SK-N-SH treated with all-trans-retinoic acid at 6 μM for 48 hours (cell line): Measurements from ENCODE around the gene CDH22.

Experiments
- ATAC-seq: fragments of 200-7000 bp; cut with Tn5 transposase; 3 replicates; pipeline ENCODE4 v1.9.1; 2020; ENCODE audit warnings: mild to moderate bottlenecking, moderate library complexity
- ARNTL ChIP-seq: fragments of 450-650 bp; formaldehyde crosslinking; IDR thresholded peaks from 2 replicates; pipeline ENCODE4 v1.5.0; 2020; ENCODE audit warnings: low read depth, mild to moderate bottlenecking, moderate library complexity, borderline replicate concordance
- BACH2 ChIP-seq: fragments of 250-450 bp; sonication (Bioruptor Pico); IDR thresholded peaks from 2 replicates; pipeline ENCODE4 v1.9.0; 2021; ENCODE audit warnings: mild to moderate bottlenecking, borderline replicate concordance
- CSDC2 ChIP-seq: fragments of 250-450 bp; sonication (Bioruptor Pico); IDR thresholded peaks from 2 replicates; pipeline ENCODE4 v1.5.0; 2020; ENCODE audit warnings: mild to moderate bottlenecking, moderate library complexity
- ESRRG ChIP-seq: fragments of 250-450 bp; sonication (Bioruptor Pico); IDR thresholded peaks from 2 replicates; pipeline ENCODE4 v1.6.1; 2021; ENCODE audit warnings: mild to moderate bottlenecking
- GLIS3 ChIP-seq: fragments of 250-450 bp; sonication (Bioruptor Pico); IDR thresholded peaks from 2 replicates; pipeline ENCODE4 v1.5.0; 2020; ENCODE audit warnings: mild to moderate bottlenecking, moderate library complexity
- ISL1 ChIP-seq: fragments of 250-450 bp; sonication (Bioruptor Pico); IDR thresholded peaks from 2 replicates; pipeline ENCODE4 v2.1.2; 2022; ENCODE audit warnings: mild to moderate bottlenecking, moderate library complexity
- OSR1 ChIP-seq: fragments of 250-450 bp; sonication (Bioruptor Pico); IDR thresholded peaks from 2 replicates; pipeline ENCODE4 v1.8.0; 2022; ENCODE audit warnings: moderate library complexity, mild to moderate bottlenecking, inconsistent platforms
- PPARA ChIP-seq: fragments of 250-450 bp; sonication (Bioruptor Pico); IDR thresholded peaks from 2 replicates; pipeline ENCODE4 v1.5.0; 2020; ENCODE audit warnings: mild to moderate bottlenecking, borderline replicate concordance
- RARB ChIP-seq: fragments of 250-450 bp; sonication (Bioruptor Pico); IDR thresholded peaks from 2 replicates; pipeline ENCODE4 v1.8.0; 2021; ENCODE audit warnings: mild to moderate bottlenecking, moderate library complexity
- SNAI2 ChIP-seq: fragments of 250-450 bp; sonication (Bioruptor Pico); IDR thresholded peaks from 2 replicates; pipeline ENCODE4 v1.5.0; 2020; ENCODE audit warnings: mild to moderate bottlenecking, moderate library complexity
- TCF4 ChIP-seq: fragments of 250-450 bp; sonication (Bioruptor Pico); IDR thresholded peaks from 2 replicates; pipeline ENCODE4 v1.8.0; 2021; ENCODE audit warnings: mild to moderate bottlenecking, moderate library complexity, borderline replicate concordance
- TOX ChIP-seq: fragments of 250-450 bp; sonication (Bioruptor Pico); IDR thresholded peaks from 2 replicates; pipeline ENCODE4 v1.8.0; 2021; ENCODE audit warnings: mild to moderate bottlenecking, moderate library complexity, borderline replicate concordance
- ZC3H10 ChIP-seq: fragments of 250-450 bp; sonication (Bioruptor Pico); IDR thresholded peaks from 2 replicates; pipeline ENCODE4 v1.5.1; 2021; ENCODE audit warnings: mild to moderate bottlenecking, moderate library complexity
- ZFP30 ChIP-seq: fragments of 450-650 bp; formaldehyde crosslinking; IDR thresholded peaks from 2 replicates; pipeline ENCODE4 v1.5.0; 2022; ENCODE audit warnings: mild to moderate bottlenecking, moderate library complexity
- ZNF565 ChIP-seq: fragments of 450-650 bp; formaldehyde crosslinking; conservative IDR thresholded peaks from 2 replicates; pipeline ENCODE4 v1.5.0; 2020; ENCODE audit warnings: low read depth, mild to moderate bottlenecking, moderate library complexity
- ZNF8 ChIP-seq: fragments of 450-650 bp; formaldehyde crosslinking; IDR thresholded peaks from 2 replicates; pipeline ENCODE4 v1.5.0; 2020; ENCODE audit warnings: mild to moderate bottlenecking, moderate library complexity
- TF ChIP-seq, protein P1 (sequence below): fragments of 250-450 bp; sonication (Bioruptor Pico); IDR thresholded peaks from 2 replicates; pipeline ENCODE4 v1.8.0; 2021; ENCODE audit warnings: low read depth, mild to moderate bottlenecking, moderate library complexity, borderline replicate concordance
- TF ChIP-seq, protein P2 (sequence below): fragments of 250-450 bp; sonication (Bioruptor Pico); IDR thresholded peaks from 2 replicates; pipeline ENCODE4 v1.5.1; 2020; ENCODE audit warnings: low read depth, mild to moderate bottlenecking, moderate library complexity
- TF ChIP-seq, protein P3 (sequence below): fragments of 250-450 bp; sonication (Bioruptor Pico); IDR thresholded peaks from 2 replicates; pipeline ENCODE4 v1.5.1; 2021; ENCODE audit warnings: mild to moderate bottlenecking, moderate library complexity
- TF ChIP-seq, protein P4 (sequence below): fragments of 250-450 bp; sonication (Bioruptor Pico); IDR thresholded peaks from 2 replicates; pipeline ENCODE4 v1.5.0; 2020; ENCODE audit warnings: mild to moderate bottlenecking, moderate library complexity
- TF ChIP-seq, protein P5 (sequence below): fragments of 250-450 bp; sonication (Bioruptor Pico); IDR thresholded peaks from 2 replicates; pipeline ENCODE4 v1.8.0; 2020; ENCODE audit warnings: mild to moderate bottlenecking, moderate library complexity, borderline replicate concordance

The CDH22 gene

DNA sequence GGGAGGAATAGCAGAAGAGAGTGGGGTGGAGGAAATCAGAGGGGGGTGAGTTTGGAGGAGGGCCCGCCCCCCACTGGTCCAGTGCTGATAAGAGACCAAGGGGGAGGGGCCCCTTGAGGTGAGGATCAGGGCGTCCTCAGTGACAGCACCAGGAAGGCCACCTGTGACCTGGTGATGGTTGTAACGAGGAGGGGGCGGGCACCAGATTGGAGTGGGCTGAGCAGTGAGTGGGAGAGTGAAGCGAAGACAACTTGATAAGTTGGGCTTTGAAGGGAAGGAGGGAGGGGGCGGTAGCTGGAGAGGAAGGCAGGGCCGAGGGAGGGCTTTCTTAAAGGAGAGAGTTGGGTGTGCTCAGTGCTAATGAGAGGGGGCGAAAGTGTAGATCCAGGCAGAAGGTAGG lies 30.7 kb downstream of the CDH22 start (continued):
- TF ChIP-seq, protein P1, sequence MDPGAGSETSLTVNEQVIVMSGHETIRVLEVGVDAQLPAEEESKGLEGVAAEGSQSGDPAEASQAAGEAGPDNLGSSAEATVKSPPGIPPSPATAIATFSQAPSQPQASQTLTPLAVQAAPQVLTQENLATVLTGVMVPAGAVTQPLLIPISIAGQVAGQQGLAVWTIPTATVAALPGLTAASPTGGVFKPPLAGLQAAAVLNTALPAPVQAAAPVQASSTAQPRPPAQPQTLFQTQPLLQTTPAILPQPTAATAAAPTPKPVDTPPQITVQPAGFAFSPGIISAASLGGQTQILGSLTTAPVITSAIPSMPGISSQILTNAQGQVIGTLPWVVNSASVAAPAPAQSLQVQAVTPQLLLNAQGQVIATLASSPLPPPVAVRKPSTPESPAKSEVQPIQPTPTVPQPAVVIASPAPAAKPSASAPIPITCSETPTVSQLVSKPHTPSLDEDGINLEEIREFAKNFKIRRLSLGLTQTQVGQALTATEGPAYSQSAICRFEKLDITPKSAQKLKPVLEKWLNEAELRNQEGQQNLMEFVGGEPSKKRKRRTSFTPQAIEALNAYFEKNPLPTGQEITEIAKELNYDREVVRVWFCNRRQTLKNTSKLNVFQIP (CRISPR knock-in tag): no peak
- TF ChIP-seq GLIS3 (CRISPR knock-in tag): no peak
- TF ChIP-seq, all 23 proteins: peak for 0

DNA sequence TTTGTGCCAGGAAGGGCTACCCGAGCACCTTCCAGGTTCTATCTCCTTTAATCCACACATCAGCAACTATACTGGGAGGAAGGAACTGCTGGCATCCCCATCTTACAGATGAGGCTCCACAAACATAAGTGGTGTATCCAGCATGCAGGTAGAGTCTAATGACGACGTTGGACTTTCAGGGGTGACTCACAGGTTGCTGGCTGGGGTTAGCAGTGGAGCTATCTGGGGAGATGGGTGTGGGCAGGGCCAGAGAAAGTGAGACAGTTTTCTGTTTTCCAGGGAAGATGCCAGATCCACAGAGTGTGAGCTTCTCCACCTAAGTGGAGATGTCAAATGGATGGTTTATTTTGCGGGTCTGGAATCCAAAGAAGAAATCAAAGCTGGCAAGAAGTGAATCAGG lies 31.8 kb downstream of the CDH22 start:
- TF ChIP-seq ZC3H10 (CRISPR knock-in tag) (no peak), TCF4 (CRISPR knock-in tag) (no peak), RARB (CRISPR knock-in tag) (no peak), GLIS3 (CRISPR knock-in tag) (no peak), ISL1 (CRISPR knock-in tag) (no peak), PPARA (CRISPR knock-in tag) (no peak), SNAI2 (CRISPR knock-in tag) (no peak), CSDC2 (CRISPR knock-in tag) (no peak), ZFP30 (CRISPR knock-in tag) (no peak), ZNF565 (no peak), ZNF8 (no peak), ESRRG (no peak), TOX (no peak), BACH2 (no peak)
- TF ChIP-seq, protein P1 (CRISPR knock-in tag): no peak
- TF ChIP-seq, protein P2, sequence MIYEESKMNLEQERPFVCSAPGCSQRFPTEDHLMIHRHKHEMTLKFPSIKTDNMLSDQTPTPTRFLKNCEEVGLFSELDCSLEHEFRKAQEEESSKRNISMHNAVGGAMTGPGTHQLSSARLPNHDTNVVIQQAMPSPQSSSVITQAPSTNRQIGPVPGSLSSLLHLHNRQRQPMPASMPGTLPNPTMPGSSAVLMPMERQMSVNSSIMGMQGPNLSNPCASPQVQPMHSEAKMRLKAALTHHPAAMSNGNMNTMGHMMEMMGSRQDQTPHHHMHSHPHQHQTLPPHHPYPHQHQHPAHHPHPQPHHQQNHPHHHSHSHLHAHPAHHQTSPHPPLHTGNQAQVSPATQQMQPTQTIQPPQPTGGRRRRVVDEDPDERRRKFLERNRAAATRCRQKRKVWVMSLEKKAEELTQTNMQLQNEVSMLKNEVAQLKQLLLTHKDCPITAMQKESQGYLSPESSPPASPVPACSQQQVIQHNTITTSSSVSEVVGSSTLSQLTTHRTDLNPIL (CRISPR knock-in tag): no peak
- TF ChIP-seq, protein P3, sequence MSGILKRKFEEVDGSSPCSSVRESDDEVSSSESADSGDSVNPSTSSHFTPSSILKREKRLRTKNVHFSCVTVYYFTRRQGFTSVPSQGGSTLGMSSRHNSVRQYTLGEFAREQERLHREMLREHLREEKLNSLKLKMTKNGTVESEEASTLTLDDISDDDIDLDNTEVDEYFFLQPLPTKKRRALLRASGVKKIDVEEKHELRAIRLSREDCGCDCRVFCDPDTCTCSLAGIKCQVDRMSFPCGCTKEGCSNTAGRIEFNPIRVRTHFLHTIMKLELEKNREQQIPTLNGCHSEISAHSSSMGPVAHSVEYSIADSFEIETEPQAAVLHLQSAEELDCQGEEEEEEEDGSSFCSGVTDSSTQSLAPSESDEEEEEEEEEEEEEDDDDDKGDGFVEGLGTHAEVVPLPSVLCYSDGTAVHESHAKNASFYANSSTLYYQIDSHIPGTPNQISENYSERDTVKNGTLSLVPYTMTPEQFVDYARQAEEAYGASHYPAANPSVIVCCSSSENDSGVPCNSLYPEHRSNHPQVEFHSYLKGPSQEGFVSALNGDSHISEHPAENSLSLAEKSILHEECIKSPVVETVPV (CRISPR knock-in tag): no peak
- TF ChIP-seq, protein P4, sequence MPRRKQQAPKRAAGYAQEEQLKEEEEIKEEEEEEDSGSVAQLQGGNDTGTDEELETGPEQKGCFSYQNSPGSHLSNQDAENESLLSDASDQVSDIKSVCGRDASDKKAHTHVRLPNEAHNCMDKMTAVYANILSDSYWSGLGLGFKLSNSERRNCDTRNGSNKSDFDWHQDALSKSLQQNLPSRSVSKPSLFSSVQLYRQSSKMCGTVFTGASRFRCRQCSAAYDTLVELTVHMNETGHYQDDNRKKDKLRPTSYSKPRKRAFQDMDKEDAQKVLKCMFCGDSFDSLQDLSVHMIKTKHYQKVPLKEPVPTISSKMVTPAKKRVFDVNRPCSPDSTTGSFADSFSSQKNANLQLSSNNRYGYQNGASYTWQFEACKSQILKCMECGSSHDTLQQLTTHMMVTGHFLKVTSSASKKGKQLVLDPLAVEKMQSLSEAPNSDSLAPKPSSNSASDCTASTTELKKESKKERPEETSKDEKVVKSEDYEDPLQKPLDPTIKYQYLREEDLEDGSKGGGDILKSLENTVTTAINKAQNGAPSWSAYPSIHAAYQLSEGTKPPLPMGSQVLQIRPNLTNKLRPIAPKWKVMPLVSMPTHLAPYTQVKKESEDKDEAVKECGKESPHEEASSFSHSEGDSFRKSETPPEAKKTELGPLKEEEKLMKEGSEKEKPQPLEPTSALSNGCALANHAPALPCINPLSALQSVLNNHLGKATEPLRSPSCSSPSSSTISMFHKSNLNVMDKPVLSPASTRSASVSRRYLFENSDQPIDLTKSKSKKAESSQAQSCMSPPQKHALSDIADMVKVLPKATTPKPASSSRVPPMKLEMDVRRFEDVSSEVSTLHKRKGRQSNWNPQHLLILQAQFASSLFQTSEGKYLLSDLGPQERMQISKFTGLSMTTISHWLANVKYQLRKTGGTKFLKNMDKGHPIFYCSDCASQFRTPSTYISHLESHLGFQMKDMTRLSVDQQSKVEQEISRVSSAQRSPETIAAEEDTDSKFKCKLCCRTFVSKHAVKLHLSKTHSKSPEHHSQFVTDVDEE (CRISPR knock-in tag): no peak
- TF ChIP-seq, protein P5, sequence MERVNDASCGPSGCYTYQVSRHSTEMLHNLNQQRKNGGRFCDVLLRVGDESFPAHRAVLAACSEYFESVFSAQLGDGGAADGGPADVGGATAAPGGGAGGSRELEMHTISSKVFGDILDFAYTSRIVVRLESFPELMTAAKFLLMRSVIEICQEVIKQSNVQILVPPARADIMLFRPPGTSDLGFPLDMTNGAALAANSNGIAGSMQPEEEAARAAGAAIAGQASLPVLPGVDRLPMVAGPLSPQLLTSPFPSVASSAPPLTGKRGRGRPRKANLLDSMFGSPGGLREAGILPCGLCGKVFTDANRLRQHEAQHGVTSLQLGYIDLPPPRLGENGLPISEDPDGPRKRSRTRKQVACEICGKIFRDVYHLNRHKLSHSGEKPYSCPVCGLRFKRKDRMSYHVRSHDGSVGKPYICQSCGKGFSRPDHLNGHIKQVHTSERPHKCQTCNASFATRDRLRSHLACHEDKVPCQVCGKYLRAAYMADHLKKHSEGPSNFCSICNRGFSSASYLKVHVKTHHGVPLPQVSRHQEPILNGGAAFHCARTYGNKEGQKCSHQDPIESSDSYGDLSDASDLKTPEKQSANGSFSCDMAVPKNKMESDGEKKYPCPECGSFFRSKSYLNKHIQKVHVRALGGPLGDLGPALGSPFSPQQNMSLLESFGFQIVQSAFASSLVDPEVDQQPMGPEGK: no peak
- no peak for ATAC-seq

DNA sequence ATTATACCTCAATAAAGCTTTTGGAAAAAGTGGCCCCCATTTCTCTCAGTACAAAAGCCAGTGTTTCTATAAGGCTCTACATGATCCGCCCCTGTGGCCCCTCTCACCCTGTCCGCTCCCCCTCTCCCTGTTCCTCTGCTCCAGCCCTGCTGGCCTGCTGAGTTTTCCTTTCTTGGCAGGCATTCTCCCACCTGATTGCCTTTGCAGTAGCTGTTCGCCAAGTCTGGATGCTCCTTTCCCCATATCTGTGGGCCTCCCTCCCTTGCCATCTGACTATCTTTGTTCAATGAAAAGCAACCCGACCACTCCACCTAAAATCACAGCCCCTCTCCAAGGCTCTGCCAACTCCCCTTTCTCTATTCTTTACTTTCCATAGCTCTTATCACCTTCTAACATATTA lies 33.2 kb downstream of the CDH22 start:
- TF ChIP-seq TOX: no peak
- TF ChIP-seq ZFP30 (CRISPR knock-in tag): no peak
- TF ChIP-seq BACH2: no peak
- no peak for TF ChIP-seq ZC3H10 (CRISPR knock-in tag)
- TF ChIP-seq RARB (CRISPR knock-in tag): no peak
- TF ChIP-seq, protein P2 (CRISPR knock-in tag): no peak
- no peak for TF ChIP-seq ZNF565
- no peak for TF ChIP-seq PPARA (CRISPR knock-in tag)
- TF ChIP-seq OSR1 (CRISPR knock-in tag): no peak
- TF ChIP-seq, protein P1 (CRISPR knock-in tag): no peak
- no peak for TF ChIP-seq ARNTL (CRISPR knock-in tag)
- TF ChIP-seq ISL1 (CRISPR knock-in tag): no peak
- TF ChIP-seq, all 23 proteins: peak for 0
- no peak for ATAC-seq
